ENCODE measurements around the gene VPS33B. TPM values are rescaled to one million over a fixed set of nuclear protein-coding genes. Genes with fewer than 3 reads are reported as not detected.

The VPS33B gene
- total and polyA plus RNA-seq, 8 donors: 4.2 to 18.9 (median 6.2) TPM

DNA sequence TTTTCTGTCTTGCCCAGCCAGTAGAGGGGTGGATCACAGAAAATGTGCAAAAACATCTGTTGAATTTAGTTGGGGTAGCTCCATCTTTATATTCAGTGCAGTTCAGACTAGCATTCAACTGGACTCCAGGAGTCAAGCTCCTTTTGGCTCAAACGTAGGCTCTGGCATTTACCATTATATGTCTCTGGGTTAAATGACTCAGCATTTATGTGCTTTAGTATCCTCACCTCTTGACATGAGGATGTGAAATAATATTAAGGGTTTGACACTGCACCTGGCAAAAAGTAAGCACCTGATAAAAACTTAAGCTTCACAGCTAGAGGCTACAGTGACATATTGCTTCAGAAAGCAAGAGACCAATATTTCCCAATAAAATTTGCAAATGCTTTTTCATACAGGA, 42.8 kb downstream of the VPS33B start:
- no peak overlapping the region for H3K27ac ChIP-seq
- FAIRE-seq: no peak
- H3K4me3 ChIP-seq: no peak overlapping the region
- WGBS, 2 donors: 46 to 58% methylated on average over 1 of the region's 1 CpG
- H3K36me3 ChIP-seq: peaks cover 0 to 8% (median 0%) of the 10 kb centered on the region in 3 donors
- intact Hi-C loops (cut with DNase I): no loop called here
- no peak for DNase-seq
- no peak for ATAC-seq
- TF ChIP-seq CTCF (IDR thresholded peaks at IDR 0.05): no peak
- H3K4me1 ChIP-seq: no peaks in the 10 kb centered on the region
- no peaks in the 10 kb centered on the region for H3K27me3 ChIP-seq
- H3K9me3 ChIP-seq: no peaks in the 10 kb centered on the region

DNA sequence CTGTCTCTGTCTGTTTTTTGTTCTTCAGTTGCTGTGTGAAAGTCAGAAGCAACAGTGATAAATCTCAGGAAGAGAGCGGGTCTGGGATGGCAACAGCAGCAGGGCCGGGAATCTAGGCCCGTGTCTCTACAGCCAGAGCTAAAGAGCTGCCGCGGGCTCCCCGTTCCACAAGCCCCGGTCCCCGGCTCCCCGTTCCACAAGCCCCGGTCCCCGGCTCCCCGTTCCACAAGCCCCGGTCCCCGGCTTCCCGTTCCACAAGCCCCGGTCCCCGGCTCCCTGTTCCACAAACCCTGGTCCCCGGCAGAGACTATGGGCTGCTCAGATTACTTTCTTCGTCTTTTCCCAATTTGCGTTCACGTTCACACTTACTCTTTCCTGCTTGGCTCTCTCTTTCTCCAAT, 48.2 kb downstream of the VPS33B start:
- DNase-seq: no peak
- Histone ChIP-seq H3K4me1 (no peaks in the 10 kb centered on the region), H3K4me3 (no peak overlapping the region), H3K36me3 (peaks cover 0 to 1% (median 0%) of the 10 kb centered on the region in 3 donors), H3K9me3 (no peaks in the 10 kb centered on the region), H3K27me3 (no peaks in the 10 kb centered on the region), H3K27ac (no peak overlapping the region)
- FAIRE-seq: no peak
- no peak for TF ChIP-seq CTCF (IDR thresholded peaks at IDR 0.05)
- WGBS, 2 donors: 96% methylated on average over 21 of the region's 21 CpGs
- intact Hi-C loops (cut with DNase I): no loop called here
- no peak for ATAC-seq

- no peaks in the 10 kb centered on the region for H3K9me3 ChIP-seq
- no peak for TF ChIP-seq CTCF (IDR thresholded peaks at IDR 0.05)
- no peaks in the 10 kb centered on the region for H3K4me1 ChIP-seq
- intact Hi-C loops (cut with DNase I): no loop called here
- no peaks in the 10 kb centered on the region for H3K27me3 ChIP-seq
- H3K4me3 ChIP-seq: no peak overlapping the region
- no peak for DNase-seq
- H3K27ac ChIP-seq: no peak overlapping the region
- no peak for ATAC-seq
- WGBS, 2 donors: 94 to 97% methylated on average over 5 of the region's 5 CpGs
- H3K36me3 ChIP-seq: peaks cover 0 to 8% (median 0%) of the 10 kb centered on the region in 3 donors
- FAIRE-seq: no peak
Observed at GRCh38 chr15:90972133-90972532, 50.3 kb downstream of the VPS33B start.

- Histone ChIP-seq H3K4me1 (no peaks in the 10 kb centered on the region), H3K36me3 (peaks cover 0 to 18% (median 0%) of the 10 kb centered on the region in 3 donors), H3K9me3 (no peaks in the 10 kb centered on the region), H3K27me3 (no peaks in the 10 kb centered on the region), H3K4me3 (no peak overlapping the region), H3K27ac (no peak overlapping the region)
- no peak for FAIRE-seq
- intact Hi-C loops (cut with DNase I): no loop called here
- DNase-seq: no peak
- ATAC-seq: no peak
- TF ChIP-seq CTCF (IDR thresholded peaks at IDR 0.05): no peak
- 88 to 93% methylated on average over 7 of the region's 7 CpGs for WGBS, 2 donors
Observed at GRCh38 chr15:90970274-90970673, 52.1 kb downstream of the VPS33B start.

DNA sequence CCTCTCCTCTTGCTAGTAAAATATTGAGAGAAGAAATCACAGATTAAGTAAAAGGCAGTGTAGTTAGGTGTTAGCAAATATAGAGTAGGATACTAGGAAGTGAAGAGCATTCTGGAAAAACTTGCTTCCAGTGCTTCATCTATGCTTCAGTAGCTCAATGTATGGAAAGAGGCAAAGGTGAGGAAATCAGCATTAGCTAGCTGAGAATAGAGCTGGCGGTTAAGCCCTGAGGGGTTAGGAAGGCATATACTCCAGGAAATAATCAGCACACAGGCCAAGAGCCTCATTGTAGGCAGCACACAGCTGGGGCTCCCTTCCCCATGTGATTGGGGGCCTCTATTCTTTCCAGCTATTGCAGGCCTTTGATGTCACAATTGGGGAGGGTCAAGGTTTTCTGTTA, 54.0 kb downstream of the VPS33B start:
- intact Hi-C loops (cut with DNase I): no loop called here
- FAIRE-seq: no peak
- no peak for TF ChIP-seq CTCF (IDR thresholded peaks at IDR 0.05)

More for the DNA sequence above, 54.0 kb downstream of the VPS33B start:
- Histone ChIP-seq H3K27ac (no peak overlapping the region), H3K4me1 (no peaks in the 10 kb centered on the region), H3K27me3 (no peaks in the 10 kb centered on the region), H3K4me3 (no peak overlapping the region), H3K36me3 (peaks cover 0 to 18% (median 0%) of the 10 kb centered on the region in 3 donors), H3K9me3 (no peaks in the 10 kb centered on the region)
- ATAC-seq (no peak), DNase-seq (no peak)
- 96 to 100% methylated on average over 1 of the region's 1 CpG for WGBS, 2 donors
